Astrocyte (in vitro differentiated cells and primary cell): ENCODE results near the gene PRKAG2. TPM values are rescaled to one million over a fixed set of nuclear protein-coding genes. Genes with fewer than 3 reads are reported as not detected.

Experiments
- DNase-seq: peaks from one replicate; pipeline ENCODE4 v3.0.0-alpha.2; 2010; ENCODE audit warnings: low read depth
- FAIRE-seq: peaks from 2 replicates; lab custom pipeline; 2011; peaks lifted over from hg19 to GRCh38; lab: Jason Lieb, UNC
- H2AFZ ChIP-seq: 2 replicates; pipeline ENCODE4 v1.6.0; 2012; ENCODE audit warnings: low read depth, low read length, inconsistent platforms
- H3K27ac ChIP-seq: 2 replicates; pipeline ENCODE4 v1.5.1; 2011; ENCODE audit warnings: low read depth, low read length, inconsistent platforms
- H3K27me3 ChIP-seq: 2 replicates; pipeline ENCODE4 v1.6.0; 2011; ENCODE audit warnings: low read length, inconsistent platforms; ENCODE audit not compliant: insufficient read depth
- H3K36me3 ChIP-seq: 2 replicates; pipeline ENCODE4 v1.5.1; 2011; ENCODE audit warnings: low read length, inconsistent platforms; ENCODE audit not compliant: insufficient read depth
- H3K4me1 ChIP-seq: 2 replicates; pipeline ENCODE4 v1.5.1; 2011; ENCODE audit warnings: low read length, inconsistent platforms; ENCODE audit not compliant: insufficient read depth
- H3K4me2 ChIP-seq: 2 replicates; pipeline ENCODE4 v1.6.0; 2012; ENCODE audit warnings: low read length, inconsistent platforms
- H3K4me3 ChIP-seq: 2 replicates; pipeline ENCODE4 v1.5.1; 2011; ENCODE audit warnings: low read depth, mild to moderate bottlenecking, low read length, inconsistent platforms; ENCODE audit not compliant: insufficient read depth
- H3K79me2 ChIP-seq: 2 replicates; pipeline ENCODE4 v1.6.0; 2012; ENCODE audit warnings: mild to moderate bottlenecking, low read length, inconsistent platforms; ENCODE audit not compliant: insufficient read depth
- H3K9ac ChIP-seq: 2 replicates; pipeline ENCODE4 v1.6.0; 2012; ENCODE audit warnings: mild to moderate bottlenecking, low read length, inconsistent platforms
- H3K9me3 ChIP-seq: 2 replicates; pipeline ENCODE4 v1.5.1; 2012; ENCODE audit warnings: low read depth, mild to moderate bottlenecking, low read length, inconsistent platforms; ENCODE audit not compliant: insufficient read depth
- H4K20me1 ChIP-seq: 2 replicates; pipeline ENCODE4 v1.6.0; 2012; ENCODE audit warnings: low read length, inconsistent platforms; ENCODE audit not compliant: insufficient read depth
- H3K27ac Mint-ChIP-seq: one replicate; pipeline ENCODE4 v1.8.0; 2021; ENCODE audit warnings: mild to moderate bottlenecking, mixed read lengths; ENCODE audit not compliant: unreplicated experiment
- H3K27me3 Mint-ChIP-seq: one replicate; pipeline ENCODE4 v1.8.0; 2021; ENCODE audit warnings: low read depth, mixed read lengths; ENCODE audit not compliant: unreplicated experiment
- H3K36me3 Mint-ChIP-seq: one replicate; pipeline ENCODE4 v1.8.0; 2021; ENCODE audit warnings: low read depth, mixed read lengths; ENCODE audit not compliant: unreplicated experiment
- H3K4me1 Mint-ChIP-seq: one replicate; pipeline ENCODE4 v1.8.0; 2021; ENCODE audit warnings: low read depth, mixed read lengths; ENCODE audit not compliant: unreplicated experiment
- H3K4me3 Mint-ChIP-seq: one replicate; pipeline ENCODE4 v1.8.0; 2021; ENCODE audit warnings: mild to moderate bottlenecking, moderate library complexity, mixed read lengths; ENCODE audit not compliant: unreplicated experiment
- H3K9me3 Mint-ChIP-seq: one replicate; pipeline ENCODE4 v1.8.0; 2021; ENCODE audit warnings: mild to moderate bottlenecking, mixed read lengths; ENCODE audit not compliant: unreplicated experiment
- EZH2 ChIP-seq: IDR thresholded peaks from 2 replicates; pipeline ENCODE4 v1.6.1; 2012; ENCODE audit warnings: mild to moderate bottlenecking, low read length, inconsistent platforms; ENCODE audit not compliant: insufficient read depth
- total RNA-seq: library from RNA; stranded (reverse); gene quantifications from 2 replicates; pipeline ENCODE4 v1.2.1, GENCODE V29; 2021
- TF ChIP-seq, protein P1 (sequence below): IDR thresholded peaks from 2 replicates; pipeline ENCODE4 v1.5.1; 2011; ENCODE audit warnings: low read depth, mild to moderate bottlenecking, inconsistent platforms, low read length, moderate library complexity; ENCODE audit not compliant: insufficient read depth

Gene PRKAG2
- total RNA-seq, 1 donor from 2014 or later, result 40.7 TPM

DNA sequence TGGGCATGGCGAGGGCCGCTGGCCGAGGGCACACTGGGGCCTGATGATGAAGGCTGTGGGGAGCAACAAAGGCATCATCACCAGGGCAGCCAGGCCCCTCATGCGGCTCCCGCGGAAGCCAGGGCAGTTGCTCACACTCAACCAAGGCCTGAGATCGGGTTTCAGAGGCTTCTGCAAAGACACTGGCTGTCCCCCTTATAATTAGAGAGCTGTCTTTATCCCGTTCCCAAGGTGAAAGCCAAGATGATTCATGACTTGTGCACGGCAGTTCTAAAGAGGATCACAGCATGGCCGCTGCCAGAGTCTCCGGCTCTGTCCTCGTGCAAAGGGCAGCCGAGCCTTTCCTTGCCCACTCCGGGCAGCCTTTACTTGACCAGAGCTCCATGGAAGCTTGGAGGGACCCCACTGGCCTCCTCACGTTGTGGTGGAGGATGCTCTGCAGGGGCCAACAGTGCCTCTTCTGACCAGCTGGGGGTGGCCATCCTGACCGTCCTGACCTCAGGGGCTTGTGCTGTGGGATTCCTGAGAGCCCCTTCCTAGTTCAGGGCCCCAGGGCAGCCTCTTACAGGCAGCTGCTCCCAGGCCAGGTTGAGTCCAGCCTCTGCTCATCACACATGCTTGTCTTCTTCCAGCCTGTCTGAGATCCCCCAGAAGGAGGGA is 82.3 kb downstream of the PRKAG2 start:
- Histone ChIP-seq H3K36me3 (no peaks in the 10 kb centered on the region), H3K4me1 (peaks cover 13% of the 10 kb centered on the region), H3K27ac (no peak overlapping the region), H3K4me2 (peak overlapping the region; percentile 27), H3K4me3 (no peak overlapping the region), H2AFZ (peak overlapping the region; percentile 72), H4K20me1 (no peaks in the 10 kb centered on the region), H3K9me3 (no peaks in the 10 kb centered on the region), H3K79me2 (no peaks in the 10 kb centered on the region), H3K27me3 (peaks cover 8% of the 10 kb centered on the region), H3K9ac (no peak overlapping the region)
- Mint-ChIP-seq H3K9me3 (no peaks in the 10 kb centered on the region), H3K27ac (no peak overlapping the region), H3K36me3 (no peaks in the 10 kb centered on the region), H3K4me3 (no peak overlapping the region), H3K4me1 (peaks cover 1% of the 10 kb centered on the region), H3K27me3 (peaks cover 26% of the 10 kb centered on the region)
- TF ChIP-seq, protein P1, sequence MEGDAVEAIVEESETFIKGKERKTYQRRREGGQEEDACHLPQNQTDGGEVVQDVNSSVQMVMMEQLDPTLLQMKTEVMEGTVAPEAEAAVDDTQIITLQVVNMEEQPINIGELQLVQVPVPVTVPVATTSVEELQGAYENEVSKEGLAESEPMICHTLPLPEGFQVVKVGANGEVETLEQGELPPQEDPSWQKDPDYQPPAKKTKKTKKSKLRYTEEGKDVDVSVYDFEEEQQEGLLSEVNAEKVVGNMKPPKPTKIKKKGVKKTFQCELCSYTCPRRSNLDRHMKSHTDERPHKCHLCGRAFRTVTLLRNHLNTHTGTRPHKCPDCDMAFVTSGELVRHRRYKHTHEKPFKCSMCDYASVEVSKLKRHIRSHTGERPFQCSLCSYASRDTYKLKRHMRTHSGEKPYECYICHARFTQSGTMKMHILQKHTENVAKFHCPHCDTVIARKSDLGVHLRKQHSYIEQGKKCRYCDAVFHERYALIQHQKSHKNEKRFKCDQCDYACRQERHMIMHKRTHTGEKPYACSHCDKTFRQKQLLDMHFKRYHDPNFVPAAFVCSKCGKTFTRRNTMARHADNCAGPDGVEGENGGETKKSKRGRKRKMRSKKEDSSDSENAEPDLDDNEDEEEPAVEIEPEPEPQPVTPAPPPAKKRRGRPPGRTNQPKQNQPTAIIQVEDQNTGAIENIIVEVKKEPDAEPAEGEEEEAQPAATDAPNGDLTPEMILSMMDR, result no peak
- TF ChIP-seq EZH2, result no peak
- FAIRE-seq (no peak), DNase-seq (peak; percentile 61)

- TF ChIP-seq EZH2, result no peak
- TF ChIP-seq, protein P1, result no peak
- Mint-ChIP-seq H3K27ac (no peak overlapping the region), H3K27me3 (peaks cover 31% of the 10 kb centered on the region), H3K36me3 (no peaks in the 10 kb centered on the region), H3K4me3 (no peak overlapping the region), H3K4me1 (peaks cover 1% of the 10 kb centered on the region), H3K9me3 (peaks cover 3% of the 10 kb centered on the region)
- Histone ChIP-seq H3K79me2 (no peaks in the 10 kb centered on the region), H2AFZ (no peak overlapping the region), H3K4me3 (no peak overlapping the region), H3K27ac (no peak overlapping the region), H3K4me2 (no peak overlapping the region), H4K20me1 (no peaks in the 10 kb centered on the region), H3K36me3 (no peaks in the 10 kb centered on the region), H3K27me3 (peaks cover 8% of the 10 kb centered on the region), H3K4me1 (peaks cover 13% of the 10 kb centered on the region), H3K9me3 (no peaks in the 10 kb centered on the region), H3K9ac (no peak overlapping the region)
- DNase-seq, result no peak
- FAIRE-seq, result no peak
Observed at GRCh38 chr7:151793991-151794507, 82.9 kb downstream of the PRKAG2 start.

DNA sequence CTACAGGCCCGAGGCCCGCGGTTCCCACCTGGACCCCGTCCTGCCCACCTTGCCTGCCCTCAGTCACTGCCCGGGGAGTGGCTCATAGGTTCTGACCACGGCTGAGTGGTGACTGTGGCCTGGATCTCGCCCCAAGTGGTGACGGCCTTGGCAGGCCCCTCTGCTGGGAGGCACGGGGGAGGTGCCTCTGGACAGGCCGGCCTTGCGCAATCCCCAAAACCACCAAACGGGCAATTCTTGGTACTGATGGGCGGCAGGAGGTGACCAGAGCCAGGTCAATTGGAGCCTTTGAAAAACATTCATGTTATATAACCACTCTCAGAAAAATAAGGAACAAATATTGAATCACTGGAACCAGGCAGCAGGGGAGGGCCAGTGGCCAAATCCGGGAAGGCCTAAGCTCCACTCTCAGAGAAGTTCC is 83.4 kb downstream of the PRKAG2 start:
- Mint-ChIP-seq H3K4me1 (peaks cover 1% of the 10 kb centered on the region), H3K36me3 (no peaks in the 10 kb centered on the region), H3K4me3 (no peak overlapping the region), H3K27me3 (peaks cover 31% of the 10 kb centered on the region), H3K27ac (no peak overlapping the region), H3K9me3 (peaks cover 3% of the 10 kb centered on the region)
- H2AFZ ChIP-seq, result no peak overlapping the region
- no peak overlapping the region for H3K27ac ChIP-seq
- DNase-seq (no peak), FAIRE-seq (no peak)
- peaks cover 13% of the 10 kb centered on the region for H3K4me1 ChIP-seq
- no peak overlapping the region for H3K4me2 ChIP-seq
- no peak overlapping the region for H3K9ac ChIP-seq
- no peaks in the 10 kb centered on the region for H3K9me3 ChIP-seq
- no peak overlapping the region for H3K4me3 ChIP-seq
- no peak for TF ChIP-seq EZH2
- TF ChIP-seq, protein P1, result no peak
- no peaks in the 10 kb centered on the region for H3K36me3 ChIP-seq
- H3K27me3 ChIP-seq, result peaks cover 10% of the 10 kb centered on the region
- no peaks in the 10 kb centered on the region for H3K79me2 ChIP-seq
- no peaks in the 10 kb centered on the region for H4K20me1 ChIP-seq
